ENCODE measurements around the gene PLEK. TPM values are rescaled to one million over a fixed set of nuclear protein-coding genes. Genes with fewer than 3 reads are reported as not detected.

PLEK gene
- total and polyA plus RNA-seq, 2 donors (not counting 3 experiments of a cell fraction or from before 2014, with no cell fraction given), result 0.03 to 0.11 TPM

GRCh38 chr2:68356599-68357239, 8.4 kb upstream of the PLEK start:
- H3K4me2 ChIP-seq (ENCODE audit: insufficient read depth, low read length), result no peak overlapping the region
- POLR2A ChIA-PET, result no interaction called here
- CTCF ChIA-PET, result interaction anchor here (0.8 to 2.3 kb wide), 6 partner anchors 12 to 160 kb away, joined by 3 to 18 read pairs (median 12); no protein-coding TSS in a partner anchor
- H3K9ac ChIP-seq (replicated peaks; ENCODE audit: extremely low read depth, insufficient read depth, low read length), result no peak overlapping the region
- intact Hi-C loops (cut with micrococcal nuclease), result no loop called here
- no peak for FAIRE-seq
- no peak overlapping the region for H3K27ac ChIP-seq (ENCODE audit: insufficient read depth, low read depth, low read length)
- H3K4me3 ChIP-seq (replicated peaks in 1 of 3; ENCODE audit: insufficient read depth in 1 of 3, low read depth in 1 of 3, low read length in 3 of 3), result no peak overlapping the region
- no TSS peak for BruUV-seq (replicated peaks)
- dilution Hi-C loops (cut with MboI; ENCODE audit: extremely low pct_ligation_motif_present, low sequenced_read_pairs), result no loop called here
- H3K36me3 ChIP-seq (ENCODE audit: control insufficient read depth in 2 of 2, extremely low read depth in 1 of 2, insufficient read depth in 2 of 2, low read length in 2 of 2), result no peaks in the 10 kb centered on the region
- no peaks in the 10 kb centered on the region for H3K9me1 ChIP-seq (replicated peaks; ENCODE audit: control insufficient read depth, extremely low read depth, insufficient read depth, low read length)
- H3K4me1 ChIP-seq (ENCODE audit: control insufficient read depth, extremely low read depth, insufficient read depth, low read length), result no peaks in the 10 kb centered on the region
- H4K20me1 ChIP-seq (replicated peaks; ENCODE audit: control insufficient read depth, extremely low read depth, insufficient read depth, low read length), result no peaks in the 10 kb centered on the region
- DNase-seq (ENCODE audit: low read depth, low spot score), result no peak
- no peaks in the 10 kb centered on the region for H3K79me2 ChIP-seq (ENCODE audit: control insufficient read depth, insufficient read depth, low read length)
- TF ChIP-seq FOS (IDR thresholded peaks at IDR 0.05; ENCODE audit: borderline replicate concordance, insufficient read depth, low read length) (no peak), POLR2A (IDR thresholded peaks at IDR 0.05; ENCODE audit: low read depth, low read length) (no peak), POLR2AphosphoS5 (IDR thresholded peaks at IDR 0.05; ENCODE audit: insufficient read depth, low read depth, low read length) (no peak), JUN (IDR thresholded peaks at IDR 0.05; ENCODE audit: borderline replicate concordance, insufficient read depth, insufficient read length, low read depth) (no peak), MAX (IDR thresholded peaks at IDR 0.05; ENCODE audit: insufficient read depth, insufficient read length) (no peak), GATA2 (IDR thresholded peaks at IDR 0.05; ENCODE audit: insufficient read depth, insufficient read length, low read depth, low read length) (no peak), MYC (IDR thresholded peaks at IDR 0.05; ENCODE audit: low read depth, low read length) (no peak), CTCF (IDR thresholded peaks at IDR 0.05; ENCODE audit: extremely low read depth in 1 of 2, insufficient read depth in 1 of 2, low read depth in 1 of 2, low read length in 2 of 2) (no peak), EZH2 (IDR thresholded peaks at IDR 0.05; ENCODE audit: borderline replicate concordance, low read depth, low read length, severe bottlenecking) (no peak)
- H3K27me3 ChIP-seq (ENCODE audit: control insufficient read depth in 2 of 2, insufficient read depth in 2 of 2, low read length in 2 of 2), result no peaks in the 10 kb centered on the region
- H2AFZ ChIP-seq (ENCODE audit: low read depth, low read length), result no peak overlapping the region
- H3K9me3 ChIP-seq (replicated peaks; ENCODE audit: control insufficient read depth, insufficient read depth, low read length), result no peaks in the 10 kb centered on the region
